GM12878 (cell line): ENCODE measurements around the gene SH2D6.

Source experiments
- CTCF ChIP-seq, 3 experiments: IDR thresholded peaks in 2 of 3; conservative IDR thresholded peaks in 1 of 3; 2 replicates each; pipeline ENCODE4 v1.5.1; 2011; ENCODE audit warnings: low read depth in 3 of 3, low read length in 3 of 3, mild to moderate bottlenecking in 3 of 3, control low read depth in 2 of 3, moderate library complexity in 2 of 3, inconsistent platforms in 1 of 3, mixed read lengths in 1 of 3; ENCODE audit not compliant: control insufficient read depth in 2 of 3, insufficient read depth in 1 of 3; ENCODE audit errors: extremely low read depth in 1 of 3
- NFIC ChIP-seq: IDR thresholded peaks from 2 replicates; pipeline ENCODE4 v1.6.1; 2012; ENCODE audit warnings: low read depth, mild to moderate bottlenecking, inconsistent platforms, low read length, moderate library complexity
- POLR2A ChIP-seq: IDR thresholded peaks from 2 replicates; pipeline ENCODE4 v1.6.1; 2011; ENCODE audit warnings: low read depth, mild to moderate bottlenecking, low read length
- SPI1 ChIP-seq: IDR thresholded peaks from 2 replicates; pipeline ENCODE4 v1.6.1; 2011; ENCODE audit warnings: low read depth, mild to moderate bottlenecking, low read length, moderate library complexity, borderline replicate concordance; ENCODE audit not compliant: insufficient read depth
- TF ChIP-seq, protein P1 (sequence below): fragments of 450-650 bp; formaldehyde crosslinking; IDR thresholded peaks from 2 replicates; pipeline ENCODE4 v1.5.0; 2022; ENCODE audit warnings: mild to moderate bottlenecking, missing genetic modification characterization
- TF ChIP-seq, protein P2 (sequence below): fragments of 450-650 bp; IDR thresholded peaks from 2 replicates; pipeline ENCODE4 v1.6.1; 2016; ENCODE audit warnings: mild to moderate bottlenecking
- TF ChIP-seq, protein P3 (sequence below): IDR thresholded peaks from 2 replicates; pipeline ENCODE4 v1.6.1; 2011; ENCODE audit warnings: borderline replicate concordance, low read depth, mild to moderate bottlenecking, moderate library complexity, mixed read lengths, low read length; ENCODE audit not compliant: insufficient read depth; ENCODE audit errors: extremely low read length

GRCh38 chr2:85398426-85399182 lies 19.9 kb upstream of the SH2D6 start:
- no peak for TF ChIP-seq SPI1
- no peak for TF ChIP-seq CTCF (IDR thresholded peaks at IDR 0.05 in 2 of 3, conservative IDR thresholded peaks at IDR 0.05 in 1 of 3; ENCODE audit: control insufficient read depth in 2 of 3, extremely low read depth in 1 of 3, insufficient read depth in 1 of 3, low read depth in 3 of 3, low read length in 3 of 3)
- TF ChIP-seq, protein P1, sequence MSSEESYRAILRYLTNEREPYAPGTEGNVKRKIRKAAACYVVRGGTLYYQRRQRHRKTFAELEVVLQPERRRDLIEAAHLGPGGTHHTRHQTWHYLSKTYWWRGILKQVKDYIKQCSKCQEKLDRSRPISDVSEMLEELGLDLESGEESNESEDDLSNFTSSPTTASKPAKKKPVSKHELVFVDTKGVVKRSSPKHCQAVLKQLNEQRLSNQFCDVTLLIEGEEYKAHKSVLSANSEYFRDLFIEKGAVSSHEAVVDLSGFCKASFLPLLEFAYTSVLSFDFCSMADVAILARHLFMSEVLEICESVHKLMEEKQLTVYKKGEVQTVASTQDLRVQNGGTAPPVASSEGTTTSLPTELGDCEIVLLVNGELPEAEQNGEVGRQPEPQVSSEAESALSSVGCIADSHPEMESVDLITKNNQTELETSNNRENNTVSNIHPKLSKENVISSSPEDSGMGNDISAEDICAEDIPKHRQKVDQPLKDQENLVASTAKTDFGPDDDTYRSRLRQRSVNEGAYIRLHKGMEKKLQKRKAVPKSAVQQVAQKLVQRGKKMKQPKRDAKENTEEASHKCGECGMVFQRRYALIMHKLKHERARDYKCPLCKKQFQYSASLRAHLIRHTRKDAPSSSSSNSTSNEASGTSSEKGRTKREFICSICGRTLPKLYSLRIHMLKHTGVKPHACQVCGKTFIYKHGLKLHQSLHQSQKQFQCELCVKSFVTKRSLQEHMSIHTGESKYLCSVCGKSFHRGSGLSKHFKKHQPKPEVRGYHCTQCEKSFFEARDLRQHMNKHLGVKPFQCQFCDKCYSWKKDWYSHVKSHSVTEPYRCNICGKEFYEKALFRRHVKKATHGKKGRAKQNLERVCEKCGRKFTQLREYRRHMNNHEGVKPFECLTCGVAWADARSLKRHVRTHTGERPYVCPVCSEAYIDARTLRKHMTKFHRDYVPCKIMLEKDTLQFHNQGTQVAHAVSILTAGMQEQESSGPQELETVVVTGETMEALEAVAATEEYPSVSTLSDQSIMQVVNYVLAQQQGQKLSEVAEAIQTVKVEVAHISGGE, result no peak
- TF ChIP-seq NFIC, result no peak
- TF ChIP-seq POLR2A, result no peak
- TF ChIP-seq, protein P2, sequence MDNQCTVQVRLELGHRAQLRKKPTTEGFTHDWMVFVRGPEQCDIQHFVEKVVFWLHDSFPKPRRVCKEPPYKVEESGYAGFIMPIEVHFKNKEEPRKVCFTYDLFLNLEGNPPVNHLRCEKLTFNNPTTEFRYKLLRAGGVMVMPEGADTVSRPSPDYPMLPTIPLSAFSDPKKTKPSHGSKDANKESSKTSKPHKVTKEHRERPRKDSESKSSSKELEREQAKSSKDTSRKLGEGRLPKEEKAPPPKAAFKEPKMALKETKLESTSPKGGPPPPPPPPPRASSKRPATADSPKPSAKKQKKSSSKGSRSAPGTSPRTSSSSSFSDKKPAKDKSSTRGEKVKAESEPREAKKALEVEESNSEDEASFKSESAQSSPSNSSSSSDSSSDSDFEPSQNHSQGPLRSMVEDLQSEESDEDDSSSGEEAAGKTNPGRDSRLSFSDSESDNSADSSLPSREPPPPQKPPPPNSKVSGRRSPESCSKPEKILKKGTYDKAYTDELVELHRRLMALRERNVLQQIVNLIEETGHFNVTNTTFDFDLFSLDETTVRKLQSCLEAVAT, result no peak
- TF ChIP-seq, protein P3, sequence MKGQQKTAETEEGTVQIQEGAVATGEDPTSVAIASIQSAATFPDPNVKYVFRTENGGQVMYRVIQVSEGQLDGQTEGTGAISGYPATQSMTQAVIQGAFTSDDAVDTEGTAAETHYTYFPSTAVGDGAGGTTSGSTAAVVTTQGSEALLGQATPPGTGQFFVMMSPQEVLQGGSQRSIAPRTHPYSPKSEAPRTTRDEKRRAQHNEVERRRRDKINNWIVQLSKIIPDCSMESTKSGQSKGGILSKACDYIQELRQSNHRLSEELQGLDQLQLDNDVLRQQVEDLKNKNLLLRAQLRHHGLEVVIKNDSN, result no peak
